ENCODE data around the gene TMTC1. TPM values are rescaled to one million over a fixed set of nuclear protein-coding genes. Genes with fewer than 3 reads are reported as not detected.

TMTC1 gene
- total and polyA plus RNA-seq, 8 donors, result 0.85 to 37.7 (median 1.9) TPM

DNA sequence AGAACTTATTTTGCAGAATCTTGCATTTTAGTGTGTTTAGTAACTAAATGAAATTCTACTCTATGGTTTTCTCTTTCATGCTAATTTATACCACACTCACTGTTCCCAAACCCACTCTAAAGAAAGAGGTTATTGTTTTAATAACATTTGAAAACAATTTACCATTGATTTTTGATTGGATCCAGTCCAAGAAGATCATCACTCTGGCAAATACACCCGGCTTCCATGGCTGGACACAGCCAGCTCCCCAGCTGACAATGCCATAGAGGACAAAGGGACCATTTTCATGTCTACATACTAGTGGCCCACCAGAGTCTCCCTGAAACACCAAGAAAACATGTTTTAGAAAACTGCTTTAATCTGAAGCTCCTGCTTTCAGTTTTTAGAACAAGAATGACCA lies 328.7 kb downstream of the TMTC1 start:
- Histone ChIP-seq H3K27me3 (no peaks in the 10 kb centered on the region), H3K27ac (no peak overlapping the region), H3K36me3 (no peaks in the 10 kb centered on the region), H3K4me1 (no peaks in the 10 kb centered on the region), H3K9me3 (no peaks in the 10 kb centered on the region), H3K4me3 (no peak overlapping the region)
- intact Hi-C loops (cut with DNase I), result no loop called here
- ATAC-seq, result no peak
- no peak for DNase-seq
- TF ChIP-seq, protein P1, sequence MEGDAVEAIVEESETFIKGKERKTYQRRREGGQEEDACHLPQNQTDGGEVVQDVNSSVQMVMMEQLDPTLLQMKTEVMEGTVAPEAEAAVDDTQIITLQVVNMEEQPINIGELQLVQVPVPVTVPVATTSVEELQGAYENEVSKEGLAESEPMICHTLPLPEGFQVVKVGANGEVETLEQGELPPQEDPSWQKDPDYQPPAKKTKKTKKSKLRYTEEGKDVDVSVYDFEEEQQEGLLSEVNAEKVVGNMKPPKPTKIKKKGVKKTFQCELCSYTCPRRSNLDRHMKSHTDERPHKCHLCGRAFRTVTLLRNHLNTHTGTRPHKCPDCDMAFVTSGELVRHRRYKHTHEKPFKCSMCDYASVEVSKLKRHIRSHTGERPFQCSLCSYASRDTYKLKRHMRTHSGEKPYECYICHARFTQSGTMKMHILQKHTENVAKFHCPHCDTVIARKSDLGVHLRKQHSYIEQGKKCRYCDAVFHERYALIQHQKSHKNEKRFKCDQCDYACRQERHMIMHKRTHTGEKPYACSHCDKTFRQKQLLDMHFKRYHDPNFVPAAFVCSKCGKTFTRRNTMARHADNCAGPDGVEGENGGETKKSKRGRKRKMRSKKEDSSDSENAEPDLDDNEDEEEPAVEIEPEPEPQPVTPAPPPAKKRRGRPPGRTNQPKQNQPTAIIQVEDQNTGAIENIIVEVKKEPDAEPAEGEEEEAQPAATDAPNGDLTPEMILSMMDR (IDR thresholded peaks at IDR 0.05), result no peak

DNA sequence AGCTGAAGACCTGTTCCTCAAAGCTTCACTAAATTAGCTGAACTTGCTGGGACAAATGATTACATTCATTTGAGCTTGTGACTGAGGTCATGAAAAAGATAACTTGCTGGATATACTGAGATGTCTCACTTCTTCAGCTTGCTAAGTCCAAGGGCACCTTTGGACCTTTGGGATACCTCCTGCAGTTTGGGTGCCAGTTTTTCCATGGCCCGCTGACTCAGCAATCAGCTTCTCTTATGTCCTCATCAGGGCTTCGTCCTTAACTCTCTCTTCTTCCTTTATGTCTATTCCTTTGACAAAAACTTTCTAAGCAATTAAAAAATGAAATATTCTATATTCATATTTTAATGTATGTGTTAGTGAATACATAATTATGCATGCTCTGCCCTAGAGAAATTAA lies 331.9 kb downstream of the TMTC1 start:
- no peaks in the 10 kb centered on the region for H3K36me3 ChIP-seq
- no peak overlapping the region for H3K27ac ChIP-seq
- ATAC-seq (no peak), DNase-seq (no peak)
- TF ChIP-seq, protein P1 (IDR thresholded peaks at IDR 0.05), result no peak
- H3K4me3 ChIP-seq, result no peak overlapping the region
- H3K9me3 ChIP-seq, result no peaks in the 10 kb centered on the region
- H3K4me1 ChIP-seq, result no peaks in the 10 kb centered on the region
- H3K27me3 ChIP-seq, result no peaks in the 10 kb centered on the region
- intact Hi-C loops (cut with DNase I), result no loop called here
